Hematopoietic multipotent progenitor cell (in vitro differentiated cells): ENCODE data around the gene JAKMIP2. TPM values are rescaled to one million over a fixed set of nuclear protein-coding genes. Genes with fewer than 3 reads are reported as not detected.
A peak's percentile ranks its signal among the peaks of the same experiment; 100 is the strongest.
"Not testable (repeated sequence)": the region's sequence is repeated elsewhere in the genome, so short reads cannot be mapped to it uniquely, and the experiment has no call there.

Source experiments
- DNase-seq, 3 donors: peaks; one replicate each; pipeline ENCODE4 v3.0.0-alpha.2; 2011 to 2015; ENCODE audit warnings: low read depth in 2 of 3, low spot score in 2 of 3
- total RNA-seq: library from RNA; depleted of rRNA; stranded (reverse); fragments of >200 nt; gene quantifications from one replicate; pipeline ENCODE4 v1.2.3, GENCODE V29; 2012

Gene JAKMIP2
- 8.6 TPM for total RNA-seq

- DNase-seq: peak; percentile 35 to 97 (median 96)
Measured at GRCh38 chr5:147782110-147783028, at the start of gene JAKMIP2. Gene JAKMIP2 (minus strand): TSS chr5:147782728. CDS start chr5:147671806, 110,922 bp downstream.

DNA sequence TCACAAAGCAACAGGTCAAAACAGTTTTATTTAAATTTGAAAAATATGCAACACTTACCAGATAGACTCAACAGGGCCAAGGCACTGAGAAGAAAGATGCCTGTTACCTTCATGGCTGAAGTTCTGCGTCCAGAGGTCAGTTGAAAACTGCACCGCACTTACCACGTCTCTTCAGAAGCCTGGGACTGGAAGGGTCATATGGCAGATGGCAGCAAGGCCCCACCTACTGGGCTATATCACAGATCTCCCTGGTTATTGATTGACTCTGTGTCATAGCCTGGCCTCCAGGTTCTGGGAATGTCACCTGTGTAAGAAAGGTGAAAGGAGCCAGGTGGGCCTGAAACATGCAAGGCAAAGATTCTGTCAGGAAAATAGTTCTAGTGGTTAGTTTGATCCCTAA, 48.9 kb upstream of the JAKMIP2 start, which contains the start of gene SPINK1:
Gene SPINK1 (minus strand): TSS at position 207 of the 400 bp plus-strand sequence. CDS start 94 bp downstream, at position 113.
- DNase-seq: no peak

GRCh38 chr5:147830035-147830434, 47.5 kb upstream of the JAKMIP2 start:
- DNase-seq: no peak

DNA sequence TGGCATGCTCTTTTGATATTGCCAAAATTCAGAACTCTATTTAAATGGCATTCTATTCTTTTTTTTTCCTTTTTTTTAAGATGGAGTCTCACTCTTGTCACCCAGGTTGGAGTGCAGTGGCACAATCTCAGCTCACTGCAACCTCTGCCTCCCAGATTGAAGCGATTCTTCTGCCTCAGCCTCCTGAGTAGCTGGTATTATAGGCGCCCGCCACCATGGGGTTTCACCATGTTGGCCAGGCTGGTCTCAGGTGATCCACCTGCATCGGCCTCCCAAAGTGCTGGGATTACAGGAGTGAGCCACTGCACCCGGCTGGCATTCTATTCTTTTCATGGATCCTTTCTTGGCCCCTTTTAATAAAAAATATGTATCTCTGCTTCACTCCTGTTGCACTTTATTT, 44.5 kb upstream of the JAKMIP2 start:
- not testable (repeated sequence) for DNase-seq

DNA sequence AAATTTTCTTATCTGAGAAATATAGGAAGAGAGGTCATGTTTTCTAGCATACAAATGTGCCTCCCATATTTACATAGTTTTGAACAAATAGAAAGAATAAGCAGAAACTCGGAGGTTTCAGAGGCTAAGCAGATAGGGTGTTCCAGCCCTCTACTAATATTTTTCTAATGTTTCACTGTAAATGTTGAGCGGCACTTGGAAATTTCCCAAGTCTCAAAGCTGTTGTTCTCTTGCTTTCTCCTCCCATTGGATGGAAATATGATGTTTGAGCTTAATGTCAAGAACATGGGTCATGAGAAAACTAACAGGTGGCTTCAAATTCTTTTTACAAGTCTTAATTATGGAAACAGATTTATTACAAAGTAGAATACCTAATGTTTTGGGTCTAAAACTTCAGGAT, 43.8 kb upstream of the JAKMIP2 start:
- no peak for DNase-seq

GRCh38 chr5:147822686-147823491, 40.4 kb upstream of the JAKMIP2 start:
- DNase-seq: peak in 2 of 3 donors; percentile 73 to 89

DNA sequence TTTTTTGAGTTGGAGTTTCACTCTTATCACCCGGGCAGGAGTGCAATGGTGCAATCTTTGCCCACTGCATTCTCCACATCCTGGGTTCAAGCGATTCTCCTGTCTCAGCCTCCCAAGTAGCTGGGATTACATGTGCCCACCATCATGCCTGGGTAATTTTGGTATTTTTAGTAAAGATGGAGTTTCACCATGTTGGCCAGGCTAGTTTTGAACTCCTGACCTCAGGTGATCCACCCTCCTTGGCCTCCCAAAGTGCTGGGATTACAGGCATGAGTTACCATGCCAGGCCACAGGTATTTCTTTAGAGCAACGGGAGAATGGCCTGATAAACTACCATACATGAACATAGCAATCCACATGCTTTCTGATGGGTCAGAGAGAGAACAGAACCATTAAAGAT, 39.7 kb upstream of the JAKMIP2 start:
- not testable (repeated sequence) for DNase-seq

- DNase-seq: no peak
Measured at GRCh38 chr5:147821766-147822165, 39.2 kb upstream of the JAKMIP2 start.

GRCh38 chr5:147819261-147819770, 36.8 kb upstream of the JAKMIP2 start:
- DNase-seq: no peak

- no peak for DNase-seq
Measured at GRCh38 chr5:147818290-147818689, 35.8 kb upstream of the JAKMIP2 start.

GRCh38 chr5:147813696-147814095, 31.2 kb upstream of the JAKMIP2 start:
- no peak for DNase-seq

DNA sequence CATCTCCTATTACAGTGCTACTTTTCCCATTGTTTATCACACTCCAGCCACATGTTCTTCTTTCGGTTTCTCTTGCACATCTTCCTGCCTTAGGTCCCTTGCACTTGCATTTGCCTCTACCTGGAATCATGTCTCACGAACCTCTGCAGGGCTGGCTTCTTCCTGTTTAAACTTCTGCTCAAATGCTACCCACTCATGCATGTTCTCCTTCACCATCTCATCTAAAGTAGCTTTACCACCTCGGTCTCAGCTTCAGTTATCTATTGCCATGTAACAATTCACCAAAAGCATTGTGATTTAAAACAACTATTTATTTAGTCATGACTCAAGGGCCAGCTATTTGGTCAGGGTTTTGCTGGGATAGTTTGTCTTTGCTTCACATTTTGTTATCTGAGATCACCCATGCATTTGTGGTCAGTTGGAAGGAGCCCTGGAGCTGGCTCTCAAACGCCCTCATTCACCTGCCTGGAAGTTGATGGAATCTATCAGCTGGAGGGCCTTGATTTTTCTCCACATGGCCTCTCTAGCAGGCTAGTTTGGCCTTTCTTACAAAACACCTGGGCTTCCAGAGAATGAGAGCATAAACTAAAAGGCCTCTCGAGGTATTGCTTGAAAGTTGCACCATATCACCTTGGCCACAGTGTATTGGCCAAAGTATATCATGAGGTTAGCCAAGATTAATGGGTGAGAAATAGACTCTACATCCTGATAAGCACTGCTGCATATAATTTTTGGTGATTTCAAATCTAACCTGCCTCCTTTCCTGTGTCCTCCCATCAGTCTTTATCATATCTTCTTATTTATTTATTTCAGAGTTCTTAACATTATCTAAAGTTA, 27.5 kb upstream of the JAKMIP2 start:
- no peak for DNase-seq

DNA sequence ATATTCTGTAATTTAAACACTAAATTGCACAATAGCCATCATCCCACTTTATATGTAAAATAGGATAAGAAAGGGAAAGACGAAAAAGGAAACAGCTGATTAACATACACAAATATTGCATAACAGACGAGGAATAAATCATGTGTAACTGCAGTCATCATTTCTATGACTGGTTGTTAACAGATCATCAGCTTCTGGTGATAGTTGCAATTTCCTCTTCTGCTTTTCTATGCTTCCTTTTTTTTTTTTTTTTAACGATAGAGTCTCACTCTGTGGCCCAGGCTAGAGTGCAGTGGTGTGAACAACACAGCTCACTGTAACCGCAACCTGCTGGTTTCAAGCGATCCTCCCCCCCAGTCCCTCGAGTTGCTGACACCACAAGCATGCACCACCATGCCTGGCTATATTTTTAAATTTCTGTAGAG, 22.5 kb upstream of the JAKMIP2 start:
- DNase-seq: peak in 2 of 3 donors; percentile 83 to 91

DNA sequence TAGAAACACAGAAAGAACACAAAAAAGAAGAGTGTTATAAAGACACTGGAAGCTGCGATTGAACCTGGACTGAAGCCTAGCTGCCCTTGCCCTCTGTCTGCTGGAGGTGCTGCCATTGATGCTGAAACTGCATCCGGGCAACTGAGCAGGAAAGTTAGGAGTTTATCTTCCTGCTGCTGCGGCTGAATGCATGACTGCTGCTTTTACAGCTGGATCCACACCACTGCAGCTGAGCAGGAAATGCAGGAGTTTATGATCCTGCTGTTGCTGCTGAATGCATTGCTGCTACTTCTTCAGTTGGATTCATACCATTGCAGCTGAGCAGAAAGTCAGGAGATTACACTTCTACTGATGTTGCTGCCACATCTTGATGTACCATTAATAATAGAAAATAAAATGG, 21.8 kb upstream of the JAKMIP2 start:
- no peak for DNase-seq

- DNase-seq: no peak
Measured at GRCh38 chr5:147803926-147804325, 21.4 kb upstream of the JAKMIP2 start.

DNA sequence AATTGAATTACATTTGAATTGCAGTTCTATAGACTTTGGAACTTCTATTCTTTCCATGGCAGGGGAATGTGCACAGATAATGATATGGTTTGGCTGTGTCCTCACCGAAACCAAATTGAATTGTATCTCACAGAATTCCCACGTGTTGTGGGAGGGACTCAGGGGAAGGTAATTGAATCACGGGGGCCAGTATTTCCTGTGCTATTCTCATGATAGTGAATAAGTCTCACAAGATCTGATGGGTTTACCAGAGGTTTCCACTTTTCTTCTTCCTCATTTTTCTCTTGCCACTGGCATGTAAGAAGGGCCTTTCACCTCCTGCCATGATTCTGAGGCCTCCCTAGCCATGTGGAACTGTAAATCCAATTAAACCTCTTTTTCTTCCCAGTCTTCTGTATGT, 20.6 kb upstream of the JAKMIP2 start:
- peak in 2 of 3 donors; percentile 10 to 35 for DNase-seq

DNA sequence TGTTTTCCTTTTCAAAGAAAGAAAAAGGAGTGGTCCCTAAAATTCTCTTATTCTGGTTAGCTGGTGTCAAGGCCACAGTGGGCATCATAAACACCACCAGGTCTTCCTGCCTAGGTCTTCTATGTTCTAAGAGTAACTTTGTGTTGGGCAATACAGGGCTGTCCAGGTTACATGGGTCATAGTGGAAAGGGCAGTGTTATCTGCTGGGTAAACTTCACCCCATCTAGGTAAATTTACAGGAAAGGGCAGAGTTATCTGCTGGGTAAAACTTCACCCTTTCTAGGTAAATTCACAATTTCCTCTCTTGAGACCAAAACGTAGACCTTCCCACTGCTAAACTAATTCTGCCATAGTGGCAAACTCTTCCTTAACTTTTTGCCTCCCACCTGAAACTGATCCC, 18.9 kb upstream of the JAKMIP2 start:
- DNase-seq: no peak

GRCh38 chr5:147800491-147800890, 18.0 kb upstream of the JAKMIP2 start:
- DNase-seq: no peak

DNA sequence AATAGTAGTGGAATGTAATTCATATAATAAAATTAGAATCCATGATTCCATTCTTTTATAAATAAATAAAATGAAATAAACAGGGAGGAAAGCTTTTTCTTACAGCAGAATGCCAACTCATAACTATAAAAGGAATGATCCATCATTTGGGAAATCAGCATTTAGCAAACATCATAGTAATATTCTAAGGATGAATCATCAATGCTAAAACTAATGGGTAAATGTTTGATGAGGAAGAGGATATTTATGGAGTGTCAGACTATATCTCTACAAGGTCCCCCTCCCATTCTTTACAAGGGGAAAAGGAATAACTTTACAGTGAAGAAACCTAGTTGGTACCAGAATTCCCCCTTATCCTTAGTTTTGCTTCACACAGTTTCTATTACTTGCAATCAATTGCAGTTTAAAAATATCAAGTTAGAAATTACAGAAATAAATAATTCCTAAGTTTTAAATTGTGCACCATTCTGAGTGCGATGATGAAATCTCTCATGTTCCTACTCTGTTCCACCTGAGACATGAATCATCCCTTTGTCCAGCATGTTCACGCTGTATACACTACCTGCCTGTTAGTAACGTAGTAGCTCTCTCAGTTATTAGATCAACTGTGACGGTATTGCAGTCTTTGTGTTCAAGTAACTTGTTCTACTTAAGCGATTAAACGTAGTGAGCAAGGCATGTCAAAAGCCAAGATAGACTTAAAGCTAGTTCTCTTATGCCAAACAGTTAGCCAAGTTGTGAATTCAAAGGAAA, 14.2 kb upstream of the JAKMIP2 start:
- no peak for DNase-seq

DNA sequence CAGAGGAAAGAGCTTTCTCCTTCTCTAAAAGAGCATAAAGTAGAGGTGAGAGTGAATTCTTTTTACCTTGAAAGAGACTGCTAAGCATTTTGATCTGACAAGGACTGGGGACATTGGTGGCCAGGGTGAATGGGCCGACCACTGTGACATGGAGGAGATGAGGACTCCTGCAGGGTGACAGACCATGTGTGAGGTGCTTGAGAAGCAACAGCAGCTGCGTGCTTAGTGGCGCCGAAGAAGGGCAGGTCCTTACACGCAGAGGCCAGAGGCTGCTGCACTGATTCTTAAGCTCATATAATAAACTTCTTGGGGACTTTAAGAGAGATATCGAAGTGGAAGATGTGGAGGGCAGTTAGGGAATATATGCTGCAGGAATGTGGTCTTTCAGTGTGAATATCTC, 8.7 kb upstream of the JAKMIP2 start:
- DNase-seq: no peak
